Cardiac septum (tissue), 1 donor: Measurements from ENCODE around the gene MCUR1. TPM values are rescaled to one million over a fixed set of nuclear protein-coding genes. Genes with fewer than 3 reads are reported as not detected.
"Not testable (repeated sequence)": the region's sequence is repeated elsewhere in the genome, so short reads cannot be mapped to it uniquely, and the experiment has no call there.

Source experiments
- DNase-seq: peaks from one replicate; pipeline ENCODE4 v3.0.0-alpha.2; 2020; ENCODE audit warnings: low spot score
- intact Hi-C: fragments of 100-400 bp; cut with DNase I; formaldehyde crosslinking; loops from one replicate; pipeline ENCODE4 v1.14.0; 2022
- long read RNA-seq: library from polyadenylated mRNA; unstranded; transcript quantifications from one replicate; pipeline ENCODE4 v2.0.0, GENCODE V29; 2021
- total RNA-seq: library from RNA; stranded (reverse); fragmentation: NEBNext Ultra II Directional; extraction: Animal tissue kit (Norgen Biotek cat#: 25700); gene quantifications from one replicate; pipeline ENCODE4 v1.2.1, GENCODE V29; 2021
- donor health status: DM: no; HTN: no; CAD: no.

MCUR1 gene
- 31.8 TPM for total RNA-seq
- long read RNA-seq, full-length matches to known transcripts = 56 of 64 reads
- long read RNA-seq, partial matches to known transcripts = 3 of 64 reads
- long read RNA-seq, other reads (novel, unspliced or antisense) = 5 of 64 reads

- intact Hi-C loops = loop anchor here (5.0 kb wide), 1 partner anchor 102 kb away; the partner anchor contains the start of gene RANBP9
- DNase-seq = peak; percentile 91
These were observed at the start of gene MCUR1 for GRCh38 chr6:13814176-13814937. TSS of gene MCUR1 (minus strand) at chr6:13814557. CDS start at chr6:13814429, 128 bp downstream.

- intact Hi-C loops = no loop called here
These were observed 49.4 kb upstream of the MCUR1 start for GRCh38 chr6:13863699-13864155.

GRCh38 chr6:13860556-13861185 lies 46.3 kb upstream of the MCUR1 start:
- intact Hi-C loops = not testable (repeated sequence)

More at GRCh38 chr6:13863699-13864155, 49.4 kb upstream of the MCUR1 start:
- no peak for DNase-seq

GRCh38 chr6:13859871-13860555 lies 45.7 kb upstream of the MCUR1 start:
- no peak for DNase-seq
- intact Hi-C loops = no loop called here

More at GRCh38 chr6:13860556-13861185, 46.3 kb upstream of the MCUR1 start:
- not testable (repeated sequence) for DNase-seq

GRCh38 chr6:13854716-13855250 lies 40.4 kb upstream of the MCUR1 start:
- intact Hi-C loops = no loop called here
- no peak for DNase-seq

GRCh38 chr6:13853871-13854270 lies 39.5 kb upstream of the MCUR1 start:
- intact Hi-C loops = no loop called here
- no peak for DNase-seq

- DNase-seq = no peak
- intact Hi-C loops = no loop called here
These were observed 37.4 kb upstream of the MCUR1 start for GRCh38 chr6:13851803-13852202.

GRCh38 chr6:13851330-13851729 lies 37.0 kb upstream of the MCUR1 start:
- intact Hi-C loops = no loop called here

GRCh38 chr6:13850690-13851089 lies 36.3 kb upstream of the MCUR1 start:
- DNase-seq, intact Hi-C loops: not testable (repeated sequence)

More at GRCh38 chr6:13851330-13851729, 37.0 kb upstream of the MCUR1 start:
- DNase-seq = no peak

- DNase-seq = no peak
- intact Hi-C loops = no loop called here
These were observed 34.3 kb upstream of the MCUR1 start for GRCh38 chr6:13848522-13849150.

GRCh38 chr6:13847326-13848050 lies 33.1 kb upstream of the MCUR1 start:
- intact Hi-C loops = no loop called here

GRCh38 chr6:13846841-13847240 lies 32.5 kb upstream of the MCUR1 start:
- DNase-seq = no peak
- intact Hi-C loops = no loop called here

More at GRCh38 chr6:13847326-13848050, 33.1 kb upstream of the MCUR1 start:
- no peak for DNase-seq

- no peak for DNase-seq
- intact Hi-C loops = no loop called here
These were observed 27.6 kb upstream of the MCUR1 start for GRCh38 chr6:13841936-13842335.

- intact Hi-C loops = no loop called here
- DNase-seq = no peak
These were observed 24.3 kb upstream of the MCUR1 start for GRCh38 chr6:13838616-13839015.

- DNase-seq = no peak
- intact Hi-C loops = no loop called here
These were observed 21.8 kb upstream of the MCUR1 start for GRCh38 chr6:13836170-13836569.

GRCh38 chr6:13834790-13835189 lies 20.4 kb upstream of the MCUR1 start:
- no peak for DNase-seq
- intact Hi-C loops = no loop called here

- DNase-seq, intact Hi-C loops: not testable (repeated sequence)
These were observed 19.7 kb upstream of the MCUR1 start for GRCh38 chr6:13834018-13834417.

GRCh38 chr6:13832778-13833177 lies 18.4 kb upstream of the MCUR1 start:
- intact Hi-C loops = no loop called here

GRCh38 chr6:13831615-13832014 lies 17.3 kb upstream of the MCUR1 start:
- intact Hi-C loops = no loop called here
- no peak for DNase-seq

More at GRCh38 chr6:13832778-13833177, 18.4 kb upstream of the MCUR1 start:
- DNase-seq = no peak
